Measurements from ENCODE around the gene GRIK3. TPM values are rescaled to one million over a fixed set of nuclear protein-coding genes. Genes with fewer than 3 reads are reported as not detected.

The GRIK3 gene
- total and polyA plus RNA-seq, 2 experiments from 2014 or later = under 0.01 TPM; not detected in 1

- Histone ChIP-seq H2AFZ (no peak overlapping the region), H3K36me3 (replicated peaks; ENCODE audit: insufficient read depth, low read depth) (no peaks in the 10 kb centered on the region), H3K27ac (no peak overlapping the region), H3K79me2 (no peaks in the 10 kb centered on the region), H3K9me3 (ENCODE audit: low read depth) (no peaks in the 10 kb centered on the region), H3K27me3 (peaks cover 4% of the 10 kb centered on the region), H4K20me1 (ENCODE audit: insufficient read depth, poor library complexity, severe bottlenecking) (no peaks in the 10 kb centered on the region), H3K4me1 (ENCODE audit: insufficient read depth) (no peaks in the 10 kb centered on the region), H3K4me2 (no peak overlapping the region), H3K9me2 (replicated peaks; ENCODE audit: insufficient read depth) (no peaks in the 10 kb centered on the region), H3K4me3 (no peak overlapping the region)
- TF ChIP-seq EZH2phosphoT487 (IDR thresholded peaks at IDR 0.05; ENCODE audit: low read depth, severe bottlenecking, unreplicated experiment) = no peak
- TF ChIP-seq EZH2 (IDR thresholded peaks at IDR 0.05; ENCODE audit: borderline replicate concordance) = no peak
- TF ChIP-seq, protein P1, sequence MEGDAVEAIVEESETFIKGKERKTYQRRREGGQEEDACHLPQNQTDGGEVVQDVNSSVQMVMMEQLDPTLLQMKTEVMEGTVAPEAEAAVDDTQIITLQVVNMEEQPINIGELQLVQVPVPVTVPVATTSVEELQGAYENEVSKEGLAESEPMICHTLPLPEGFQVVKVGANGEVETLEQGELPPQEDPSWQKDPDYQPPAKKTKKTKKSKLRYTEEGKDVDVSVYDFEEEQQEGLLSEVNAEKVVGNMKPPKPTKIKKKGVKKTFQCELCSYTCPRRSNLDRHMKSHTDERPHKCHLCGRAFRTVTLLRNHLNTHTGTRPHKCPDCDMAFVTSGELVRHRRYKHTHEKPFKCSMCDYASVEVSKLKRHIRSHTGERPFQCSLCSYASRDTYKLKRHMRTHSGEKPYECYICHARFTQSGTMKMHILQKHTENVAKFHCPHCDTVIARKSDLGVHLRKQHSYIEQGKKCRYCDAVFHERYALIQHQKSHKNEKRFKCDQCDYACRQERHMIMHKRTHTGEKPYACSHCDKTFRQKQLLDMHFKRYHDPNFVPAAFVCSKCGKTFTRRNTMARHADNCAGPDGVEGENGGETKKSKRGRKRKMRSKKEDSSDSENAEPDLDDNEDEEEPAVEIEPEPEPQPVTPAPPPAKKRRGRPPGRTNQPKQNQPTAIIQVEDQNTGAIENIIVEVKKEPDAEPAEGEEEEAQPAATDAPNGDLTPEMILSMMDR (IDR thresholded peaks at IDR 0.05; ENCODE audit: poor library complexity) = no peak
- no peak for DNase-seq (ENCODE audit: low spot score)
- WGBS (ENCODE audit: low lambda C conversion rate, missing lambda C conversion rate) = 86% methylated on average over 2 of the region's 2 CpGs
Measured at GRCh38 chr1:36822648-36823047, 211.7 kb downstream of the GRIK3 start.

- H2AFZ ChIP-seq = no peak overlapping the region
- no peaks in the 10 kb centered on the region for H3K79me2 ChIP-seq
- H3K9me2 ChIP-seq (replicated peaks; ENCODE audit: insufficient read depth) = no peaks in the 10 kb centered on the region
- no peak for TF ChIP-seq EZH2 (IDR thresholded peaks at IDR 0.05; ENCODE audit: borderline replicate concordance)
- TF ChIP-seq, protein P1 (IDR thresholded peaks at IDR 0.05; ENCODE audit: poor library complexity) = no peak
- H3K4me2 ChIP-seq = no peak overlapping the region
- H3K27me3 ChIP-seq = peaks cover 4% of the 10 kb centered on the region
- WGBS (ENCODE audit: low lambda C conversion rate, missing lambda C conversion rate) = 95% methylated on average over 7 of the region's 7 CpGs
- H3K9me3 ChIP-seq (ENCODE audit: low read depth) = no peaks in the 10 kb centered on the region
- no peaks in the 10 kb centered on the region for H3K4me1 ChIP-seq (ENCODE audit: insufficient read depth)
- no peak overlapping the region for H3K27ac ChIP-seq
- no peak for DNase-seq (ENCODE audit: low spot score)
- H4K20me1 ChIP-seq (ENCODE audit: insufficient read depth, poor library complexity, severe bottlenecking) = no peaks in the 10 kb centered on the region
- H3K36me3 ChIP-seq (replicated peaks; ENCODE audit: insufficient read depth, low read depth) = no peaks in the 10 kb centered on the region
- H3K4me3 ChIP-seq = no peak overlapping the region
Measured at GRCh38 chr1:36821386-36821785, 212.9 kb downstream of the GRIK3 start.

- no peaks in the 10 kb centered on the region for H3K79me2 ChIP-seq
- H3K27me3 ChIP-seq = peaks cover 4% of the 10 kb centered on the region
- H3K9me2 ChIP-seq (replicated peaks; ENCODE audit: insufficient read depth) = no peaks in the 10 kb centered on the region
- H3K4me1 ChIP-seq (ENCODE audit: insufficient read depth) = no peaks in the 10 kb centered on the region
- TF ChIP-seq, protein P1 (IDR thresholded peaks at IDR 0.05; ENCODE audit: poor library complexity) = no peak
- no peak for TF ChIP-seq EZH2phosphoT487 (IDR thresholded peaks at IDR 0.05; ENCODE audit: low read depth, severe bottlenecking, unreplicated experiment)
- TF ChIP-seq EZH2 (IDR thresholded peaks at IDR 0.05; ENCODE audit: borderline replicate concordance) = no peak
- H3K9me3 ChIP-seq (ENCODE audit: low read depth) = no peaks in the 10 kb centered on the region
- H3K27ac ChIP-seq = no peak overlapping the region
- DNase-seq (ENCODE audit: low spot score) = no peak
- H3K36me3 ChIP-seq (replicated peaks; ENCODE audit: insufficient read depth, low read depth) = no peaks in the 10 kb centered on the region
- H3K4me2 ChIP-seq = no peak overlapping the region
- no peak overlapping the region for H3K4me3 ChIP-seq
- H2AFZ ChIP-seq = no peak overlapping the region
- no peaks in the 10 kb centered on the region for H4K20me1 ChIP-seq (ENCODE audit: insufficient read depth, poor library complexity, severe bottlenecking)
- WGBS (ENCODE audit: low lambda C conversion rate, missing lambda C conversion rate) = 63% methylated on average over 2 of the region's 2 CpGs
Measured at GRCh38 chr1:36818771-36819170, 215.5 kb downstream of the GRIK3 start.

- H3K27me3 ChIP-seq = peaks cover 4% of the 10 kb centered on the region
- DNase-seq (ENCODE audit: low spot score) = no peak
- no peak overlapping the region for H3K27ac ChIP-seq
- H3K4me2 ChIP-seq = no peak overlapping the region
- WGBS (ENCODE audit: low lambda C conversion rate, missing lambda C conversion rate) = 87% methylated on average over 2 of the region's 2 CpGs
- no peaks in the 10 kb centered on the region for H3K36me3 ChIP-seq (replicated peaks; ENCODE audit: insufficient read depth, low read depth)
- no peak overlapping the region for H2AFZ ChIP-seq
- H3K9me3 ChIP-seq (ENCODE audit: low read depth) = no peaks in the 10 kb centered on the region
- no peaks in the 10 kb centered on the region for H3K9me2 ChIP-seq (replicated peaks; ENCODE audit: insufficient read depth)
- no peaks in the 10 kb centered on the region for H3K4me1 ChIP-seq (ENCODE audit: insufficient read depth)
- TF ChIP-seq EZH2 (IDR thresholded peaks at IDR 0.05; ENCODE audit: borderline replicate concordance) (no peak), EZH2phosphoT487 (IDR thresholded peaks at IDR 0.05; ENCODE audit: low read depth, severe bottlenecking, unreplicated experiment) (no peak)
- TF ChIP-seq, protein P1 (IDR thresholded peaks at IDR 0.05; ENCODE audit: poor library complexity) = no peak
- no peaks in the 10 kb centered on the region for H4K20me1 ChIP-seq (ENCODE audit: insufficient read depth, poor library complexity, severe bottlenecking)
- no peaks in the 10 kb centered on the region for H3K79me2 ChIP-seq
- H3K4me3 ChIP-seq = no peak overlapping the region
Measured at GRCh38 chr1:36816348-36816747, 218.0 kb downstream of the GRIK3 start.
